KOPT-K1 (cell line): ENCODE results near the gene GFRA1.

Source experiments
- H3K27ac ChIP-seq: fragments of 200-600 bp; sonication (generic); 2 replicates; pipeline ENCODE4 v1.5.1; 2016; ENCODE audit warnings: antibody characterized with exemption, mild to moderate bottlenecking, low read depth, low read length; ENCODE audit not compliant: poor library complexity, severe bottlenecking
- H3K36me3 ChIP-seq: fragments of 200-600 bp; sonication (generic); 2 replicates; pipeline ENCODE4 v1.5.1; 2017; ENCODE audit warnings: antibody characterized with exemption, mild to moderate bottlenecking, low read length, moderate library complexity; ENCODE audit not compliant: insufficient read depth
- H3K9me3 ChIP-seq: fragments of 200-600 bp; sonication (generic); 2 replicates; pipeline ENCODE4 v1.5.1; 2017; ENCODE audit warnings: antibody characterized with exemption, low read length, mild to moderate bottlenecking; ENCODE audit not compliant: insufficient read depth, poor library complexity, severe bottlenecking

GFRA1 gene

GRCh38 chr10:116286626-116287200 is 13.7 kb upstream of the GFRA1 start:
- no peaks in the 10 kb centered on the region for H3K9me3 ChIP-seq
- no peaks in the 10 kb centered on the region for H3K36me3 ChIP-seq
- H3K27ac ChIP-seq = no peak overlapping the region

- Histone ChIP-seq H3K9me3 (no peaks in the 10 kb centered on the region), H3K36me3 (no peaks in the 10 kb centered on the region), H3K27ac (no peak overlapping the region)
Observed at GRCh38 chr10:116281775-116282174, 8.8 kb upstream of the GFRA1 start.

GRCh38 chr10:116278846-116279245 is 5.8 kb upstream of the GFRA1 start:
- Histone ChIP-seq H3K9me3 (no peaks in the 10 kb centered on the region), H3K36me3 (no peaks in the 10 kb centered on the region), H3K27ac (no peak overlapping the region)

- Histone ChIP-seq H3K36me3 (no peaks in the 10 kb centered on the region), H3K27ac (no peak overlapping the region), H3K9me3 (no peaks in the 10 kb centered on the region)
Observed at GRCh38 chr10:116276981-116277380, 4.0 kb upstream of the GFRA1 start.

- Histone ChIP-seq H3K9me3 (no peaks in the 10 kb centered on the region), H3K27ac (no peak overlapping the region), H3K36me3 (no peaks in the 10 kb centered on the region)
Observed at GRCh38 chr10:116274064-116274904, 1.3 kb upstream of the GFRA1 start.

GRCh38 chr10:116271593-116272439 is 1.2 kb downstream of the GFRA1 start:
- Histone ChIP-seq H3K9me3 (no peaks in the 10 kb centered on the region), H3K27ac (no peak overlapping the region), H3K36me3 (no peaks in the 10 kb centered on the region)

- no peaks in the 10 kb centered on the region for H3K36me3 ChIP-seq
- H3K9me3 ChIP-seq = no peaks in the 10 kb centered on the region
- no peak overlapping the region for H3K27ac ChIP-seq
Observed at GRCh38 chr10:116270771-116271592, 2.0 kb downstream of the GFRA1 start.

- Histone ChIP-seq H3K36me3 (no peaks in the 10 kb centered on the region), H3K9me3 (no peaks in the 10 kb centered on the region), H3K27ac (no peak overlapping the region)
Observed at GRCh38 chr10:116270126-116270770, 2.8 kb downstream of the GFRA1 start.

GRCh38 chr10:116269619-116270018 is 3.4 kb downstream of the GFRA1 start:
- no peaks in the 10 kb centered on the region for H3K36me3 ChIP-seq
- no peak overlapping the region for H3K27ac ChIP-seq
- H3K9me3 ChIP-seq = no peaks in the 10 kb centered on the region

- no peaks in the 10 kb centered on the region for H3K36me3 ChIP-seq
- no peaks in the 10 kb centered on the region for H3K9me3 ChIP-seq
- no peak overlapping the region for H3K27ac ChIP-seq
Observed at GRCh38 chr10:116268976-116269375, 4.0 kb downstream of the GFRA1 start.

- H3K36me3 ChIP-seq = no peaks in the 10 kb centered on the region
- no peak overlapping the region for H3K27ac ChIP-seq
- H3K9me3 ChIP-seq = no peaks in the 10 kb centered on the region
Observed at GRCh38 chr10:116265686-116266085, 7.3 kb downstream of the GFRA1 start.

GRCh38 chr10:116263870-116264655 is 8.9 kb downstream of the GFRA1 start:
- Histone ChIP-seq H3K36me3 (no peaks in the 10 kb centered on the region), H3K9me3 (no peaks in the 10 kb centered on the region), H3K27ac (no peak overlapping the region)

GRCh38 chr10:116262678-116263077 is 10.3 kb downstream of the GFRA1 start:
- Histone ChIP-seq H3K27ac (no peak overlapping the region), H3K36me3 (no peaks in the 10 kb centered on the region), H3K9me3 (no peaks in the 10 kb centered on the region)

- no peaks in the 10 kb centered on the region for H3K9me3 ChIP-seq
- H3K36me3 ChIP-seq = no peaks in the 10 kb centered on the region
- no peak overlapping the region for H3K27ac ChIP-seq
Observed at GRCh38 chr10:116260599-116260998, 12.4 kb downstream of the GFRA1 start.
